Spleen (tissue), 7 donors: ENCODE measurements around the gene HSPB6.

Experiments
- POLR2A ChIP-seq, 3 donors: fragments of 450-650 bp; IDR thresholded peaks; one replicate each; pipeline ENCODE4 v1.5.1; 2017; ENCODE audit warnings: antibody characterized with exemption in 3 of 3, mild to moderate bottlenecking in 1 of 3
- TF ChIP-seq, protein P1 (sequence below), 11 experiments: fragments of 200-600 bp in 7 of 11; fragments of 450-650 bp in 4 of 11; sonication (generic) in 4 of 11; IDR thresholded peaks in 8 of 11; conservative IDR thresholded peaks in 3 of 11; 1 replicate in 7 of 11; 2 replicates in 4 of 11; pipeline versions ENCODE4 v1.4.0 to v1.8.0; 2016 to 2021; ENCODE audit warnings: antibody characterized with exemption in 11 of 11, inconsistent platforms in 4 of 11, mild to moderate bottlenecking in 1 of 11
- donor health status: DM: no; HTN: no; CAD: no; lungs with moderate emphysema.
- donor health status: DM: no; HTN: no; CAD: no.
- donor health status: DM: no; HTN: no; CAD: no.

GRCh38 chr19:35755131-35755549 lies 1.7 kb downstream of the HSPB6 start:
- TF ChIP-seq, protein P1, sequence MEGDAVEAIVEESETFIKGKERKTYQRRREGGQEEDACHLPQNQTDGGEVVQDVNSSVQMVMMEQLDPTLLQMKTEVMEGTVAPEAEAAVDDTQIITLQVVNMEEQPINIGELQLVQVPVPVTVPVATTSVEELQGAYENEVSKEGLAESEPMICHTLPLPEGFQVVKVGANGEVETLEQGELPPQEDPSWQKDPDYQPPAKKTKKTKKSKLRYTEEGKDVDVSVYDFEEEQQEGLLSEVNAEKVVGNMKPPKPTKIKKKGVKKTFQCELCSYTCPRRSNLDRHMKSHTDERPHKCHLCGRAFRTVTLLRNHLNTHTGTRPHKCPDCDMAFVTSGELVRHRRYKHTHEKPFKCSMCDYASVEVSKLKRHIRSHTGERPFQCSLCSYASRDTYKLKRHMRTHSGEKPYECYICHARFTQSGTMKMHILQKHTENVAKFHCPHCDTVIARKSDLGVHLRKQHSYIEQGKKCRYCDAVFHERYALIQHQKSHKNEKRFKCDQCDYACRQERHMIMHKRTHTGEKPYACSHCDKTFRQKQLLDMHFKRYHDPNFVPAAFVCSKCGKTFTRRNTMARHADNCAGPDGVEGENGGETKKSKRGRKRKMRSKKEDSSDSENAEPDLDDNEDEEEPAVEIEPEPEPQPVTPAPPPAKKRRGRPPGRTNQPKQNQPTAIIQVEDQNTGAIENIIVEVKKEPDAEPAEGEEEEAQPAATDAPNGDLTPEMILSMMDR (IDR thresholded peaks at IDR 0.05 in 8 of 11, conservative IDR thresholded peaks at IDR 0.05 in 3 of 11): no peak
- no peak for TF ChIP-seq POLR2A (IDR thresholded peaks at IDR 0.05)
